ENCODE data around the gene HSP90AB1.
A peak's percentile ranks its signal among the peaks of the same experiment; 100 is the strongest.

The HSP90AB1 gene

GRCh38 chr6:44250718-44251123 is 3.8 kb downstream of the HSP90AB1 start:
- H3K27me3 Mint-ChIP-seq = peaks cover 4% of the 10 kb centered on the region
- peaks cover 68% of the 10 kb centered on the region for H3K4me1 Mint-ChIP-seq
- no peak overlapping the region for H3K27ac Mint-ChIP-seq
- no peak overlapping the region for H3K4me3 Mint-ChIP-seq
- peaks cover 80% of the 10 kb centered on the region for H3K36me3 Mint-ChIP-seq
- DNase-seq = no peak
- CTCF ChIA-PET = interaction anchor here (1.6 to 2.0 kb wide), 3 partner anchors 11 to 78 kb away, joined by 4 to 8 read pairs (median 4); no protein-coding TSS in a partner anchor
- H3K9me3 Mint-ChIP-seq = no peaks in the 10 kb centered on the region

GRCh38 chr6:44251576-44252524 is 4.9 kb downstream of the HSP90AB1 start:
- no peak overlapping the region for H3K27ac Mint-ChIP-seq
- H3K27me3 Mint-ChIP-seq = no peaks in the 10 kb centered on the region
- peaks cover 84% of the 10 kb centered on the region for H3K36me3 Mint-ChIP-seq
- no peaks in the 10 kb centered on the region for H3K9me3 Mint-ChIP-seq
- DNase-seq = no peak
- peaks cover 76% of the 10 kb centered on the region for H3K4me1 Mint-ChIP-seq
- CTCF ChIA-PET = interaction anchor here (1.6 to 2.0 kb wide), 3 partner anchors 10 to 79 kb away, joined by 4 to 8 read pairs (median 4); no protein-coding TSS in a partner anchor
- no peak overlapping the region for H3K4me3 Mint-ChIP-seq

- H3K27me3 Mint-ChIP-seq = no peaks in the 10 kb centered on the region
- peaks cover 76% of the 10 kb centered on the region for H3K36me3 Mint-ChIP-seq
- CTCF ChIA-PET = interaction anchor here (0.7 to 4.8 kb wide), 8 partner anchors 9 to 387 kb away, joined by 3 to 32 read pairs (median 4); partner anchors contain the start of gene SLC29A1
- H3K4me1 Mint-ChIP-seq = peaks cover 79% of the 10 kb centered on the region
- peak; percentile 81 for DNase-seq
- H3K27ac Mint-ChIP-seq = peak overlapping the region; percentile 21
- H3K4me3 Mint-ChIP-seq = no peak overlapping the region
- H3K9me3 Mint-ChIP-seq = no peaks in the 10 kb centered on the region
These were observed 6.6 kb downstream of the HSP90AB1 start for GRCh38 chr6:44253307-44254101.

- H3K27ac Mint-ChIP-seq = peak overlapping the region; percentile 43
- H3K4me1 Mint-ChIP-seq = peaks cover 73% of the 10 kb centered on the region
- CTCF ChIA-PET = interaction anchor here (0.7 to 4.8 kb wide), 11 partner anchors 8 to 388 kb away, joined by 3 to 32 read pairs (median 4); partner anchors contain the start of genes HSP90AB1 and SLC29A1
- H3K9me3 Mint-ChIP-seq = no peaks in the 10 kb centered on the region
- peaks cover 72% of the 10 kb centered on the region for H3K36me3 Mint-ChIP-seq
- H3K27me3 Mint-ChIP-seq = no peaks in the 10 kb centered on the region
- DNase-seq = no peak
- H3K4me3 Mint-ChIP-seq = peak overlapping the region; percentile 3
These were observed 7.5 kb downstream of the HSP90AB1 start for GRCh38 chr6:44254191-44255104.

GRCh38 chr6:44255105-44255808 is 8.4 kb downstream of the HSP90AB1 start:
- CTCF ChIA-PET = interaction anchor here (1.2 to 4.8 kb wide), 7 partner anchors 9 to 158 kb away, joined by 4 to 32 read pairs (median 9); partner anchors contain the start of genes HSP90AB1 and SLC29A1
- Mint-ChIP-seq H3K36me3 (peaks cover 64% of the 10 kb centered on the region), H3K9me3 (no peaks in the 10 kb centered on the region), H3K27ac (peak overlapping the region; percentile 85), H3K4me1 (peaks cover 65% of the 10 kb centered on the region), H3K4me3 (peak overlapping the region; percentile 87), H3K27me3 (no peaks in the 10 kb centered on the region)
- DNase-seq = no peak

GRCh38 chr6:44255871-44256774 is 9.2 kb downstream of the HSP90AB1 start:
- H3K9me3 Mint-ChIP-seq = no peaks in the 10 kb centered on the region
- peaks cover 58% of the 10 kb centered on the region for H3K36me3 Mint-ChIP-seq
- H3K4me3 Mint-ChIP-seq = peak overlapping the region; percentile 87
- CTCF ChIA-PET = interaction anchor here (0.9 to 4.8 kb wide), 13 partner anchors 8 to 159 kb away, joined by 3 to 32 read pairs (median 6); partner anchors contain the start of genes HSP90AB1 and SLC29A1
- no peaks in the 10 kb centered on the region for H3K27me3 Mint-ChIP-seq
- H3K27ac Mint-ChIP-seq = peak overlapping the region; percentile 85
- H3K4me1 Mint-ChIP-seq = peaks cover 62% of the 10 kb centered on the region
- DNase-seq = no peak

- Mint-ChIP-seq H3K36me3 (peaks cover 54% of the 10 kb centered on the region), H3K4me3 (peak overlapping the region; percentile 87), H3K4me1 (peaks cover 60% of the 10 kb centered on the region), H3K27ac (peak overlapping the region; percentile 85), H3K27me3 (no peaks in the 10 kb centered on the region), H3K9me3 (no peaks in the 10 kb centered on the region)
- DNase-seq = no peak
- CTCF ChIA-PET = interaction anchor here (0.6 to 4.8 kb wide), 15 partner anchors 8 to 620 kb away, joined by 3 to 32 read pairs (median 6); partner anchors contain the start of genes HSP90AB1 and SLC29A1
These were observed 9.8 kb downstream of the HSP90AB1 start for GRCh38 chr6:44256775-44257024.

GRCh38 chr6:44257025-44257752 is 10.3 kb downstream of the HSP90AB1 start, which contains the start of gene SLC35B2:
Gene SLC35B2 (minus strand): TSS chr6:44257528. CDS start chr6:44257410, 118 bp downstream.
- Mint-ChIP-seq H3K9me3 (no peaks in the 10 kb centered on the region), H3K27ac (peak within 1 kb of the TSS; percentile 85), H3K36me3 (peaks cover 49% of the 10 kb centered on the region), H3K27me3 (no peaks in the 10 kb centered on the region), H3K4me1 (peaks cover 59% of the 10 kb centered on the region), H3K4me3 (peak within 1 kb of the TSS; percentile 87)
- peak; percentile 71 for DNase-seq
- CTCF ChIA-PET = interaction anchor here (0.6 to 4.8 kb wide), 15 partner anchors 9 to 621 kb away, joined by 3 to 32 read pairs (median 6); partner anchors contain the start of genes HSP90AB1 and SLC29A1

- H3K27me3 Mint-ChIP-seq = no peaks in the 10 kb centered on the region
- H3K9me3 Mint-ChIP-seq = no peaks in the 10 kb centered on the region
- H3K4me1 Mint-ChIP-seq = peaks cover 62% of the 10 kb centered on the region
- CTCF ChIA-PET = interaction anchor here (1.5 to 2.0 kb wide), 2 partner anchors 10 to 11 kb away, joined by 6 to 11 read pairs; no protein-coding TSS in a partner anchor
- H3K4me3 Mint-ChIP-seq = peak overlapping the region; percentile 78
- DNase-seq = no peak
- peak overlapping the region; percentile 80 for H3K27ac Mint-ChIP-seq
- peaks cover 45% of the 10 kb centered on the region for H3K36me3 Mint-ChIP-seq
These were observed 10.9 kb downstream of the HSP90AB1 start for GRCh38 chr6:44257753-44258324.

- Mint-ChIP-seq H3K9me3 (no peaks in the 10 kb centered on the region), H3K27ac (peak overlapping the region; percentile 80), H3K4me1 (peaks cover 63% of the 10 kb centered on the region), H3K4me3 (peak overlapping the region; percentile 78), H3K36me3 (peaks cover 43% of the 10 kb centered on the region), H3K27me3 (no peaks in the 10 kb centered on the region)
- CTCF ChIA-PET = no interaction called here
- no peak for DNase-seq
These were observed 11.5 kb downstream of the HSP90AB1 start for GRCh38 chr6:44258325-44258863.

GRCh38 chr6:44258921-44259320 is 12.0 kb downstream of the HSP90AB1 start:
- peaks cover 64% of the 10 kb centered on the region for H3K4me1 Mint-ChIP-seq
- peak overlapping the region; percentile 50 for H3K27ac Mint-ChIP-seq
- CTCF ChIA-PET = no interaction called here
- no peaks in the 10 kb centered on the region for H3K27me3 Mint-ChIP-seq
- peak overlapping the region; percentile 78 for H3K4me3 Mint-ChIP-seq
- DNase-seq = no peak
- peaks cover 37% of the 10 kb centered on the region for H3K36me3 Mint-ChIP-seq
- H3K9me3 Mint-ChIP-seq = no peaks in the 10 kb centered on the region
